HG02678 (cell line): ENCODE data around the gene TEX30.

Source experiments
- ATAC-seq: cut with Tn5 transposase; IDR thresholded peaks from one replicate; pipeline ENCODE4 v1.9.1; 2021; ENCODE audit warnings: mild to moderate bottlenecking, moderate library complexity; ENCODE audit not compliant: unreplicated experiment

Gene TEX30

DNA sequence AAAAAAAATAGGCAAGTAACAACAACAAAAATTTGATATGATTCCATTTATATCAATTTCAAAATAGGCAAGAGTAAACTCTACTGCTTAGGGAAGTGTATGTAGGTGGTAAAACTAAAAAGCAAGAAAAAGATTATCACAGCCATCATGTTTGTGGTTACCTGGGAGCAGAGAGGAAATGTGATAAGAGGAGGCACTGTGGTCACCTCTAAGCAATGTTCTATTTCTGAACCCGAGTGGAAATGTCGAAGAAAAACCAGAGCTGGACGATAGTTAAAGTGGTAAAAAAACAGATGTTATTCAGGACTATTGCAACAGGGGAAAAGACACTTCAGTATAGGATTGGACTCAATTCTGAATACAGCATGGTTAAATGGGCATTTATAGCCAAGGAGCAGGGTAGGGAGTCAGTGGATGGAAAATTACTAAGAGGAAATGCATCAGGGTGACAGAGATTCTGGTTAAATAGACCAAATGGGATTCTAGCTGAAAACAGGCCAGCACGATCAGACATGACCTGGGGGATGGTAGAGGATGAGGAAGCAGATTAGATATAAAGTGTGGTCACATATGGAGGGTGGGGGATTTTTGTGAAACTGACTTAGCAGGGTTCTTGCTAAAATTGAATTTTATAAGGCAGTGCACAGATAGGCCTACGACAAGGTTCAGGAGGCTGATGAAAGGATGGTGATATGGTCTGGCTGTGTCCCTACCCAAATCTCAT is 6.0 kb upstream of the TEX30 start:
- ATAC-seq = peak; percentile 51

DNA sequence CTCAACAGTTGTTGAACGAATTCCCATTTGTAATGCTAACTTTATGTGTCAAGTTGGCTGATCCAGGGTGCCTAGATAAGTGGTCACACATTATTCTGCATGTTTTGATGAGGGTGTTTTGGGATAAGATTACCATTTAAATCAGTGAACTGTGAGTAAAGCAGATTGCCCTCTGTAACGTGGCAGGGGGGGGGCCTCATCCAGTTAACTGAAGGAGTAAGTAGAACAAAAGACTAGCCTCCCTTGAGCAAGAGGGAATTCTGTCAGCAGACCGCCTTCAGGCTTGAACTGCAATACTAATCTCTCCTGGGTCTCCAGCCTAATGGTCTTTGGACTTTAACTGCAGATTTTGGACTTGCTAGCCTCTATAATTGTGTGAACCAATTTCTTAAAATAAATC is 4.2 kb upstream of the TEX30 start:
- ATAC-seq = no peak

DNA sequence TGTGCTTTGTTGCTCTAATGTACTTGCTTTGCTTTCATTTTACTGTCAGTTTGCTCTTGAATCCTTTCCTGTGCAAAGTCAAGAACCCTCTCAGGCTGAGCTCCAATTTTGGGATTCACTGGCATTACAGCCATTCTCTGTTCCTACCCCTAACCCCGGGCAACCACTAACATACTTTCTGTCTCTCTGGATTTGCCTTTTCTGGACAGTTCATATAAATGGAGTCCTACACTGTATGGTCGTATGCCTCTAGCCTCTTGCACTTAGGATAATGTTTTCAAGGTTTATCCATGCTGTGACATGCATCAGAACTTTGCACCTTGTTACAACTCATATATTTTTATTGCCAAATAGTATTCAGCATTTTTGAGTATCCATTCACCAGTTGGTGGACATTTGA is 2.7 kb upstream of the TEX30 start:
- ATAC-seq = no peak

DNA sequence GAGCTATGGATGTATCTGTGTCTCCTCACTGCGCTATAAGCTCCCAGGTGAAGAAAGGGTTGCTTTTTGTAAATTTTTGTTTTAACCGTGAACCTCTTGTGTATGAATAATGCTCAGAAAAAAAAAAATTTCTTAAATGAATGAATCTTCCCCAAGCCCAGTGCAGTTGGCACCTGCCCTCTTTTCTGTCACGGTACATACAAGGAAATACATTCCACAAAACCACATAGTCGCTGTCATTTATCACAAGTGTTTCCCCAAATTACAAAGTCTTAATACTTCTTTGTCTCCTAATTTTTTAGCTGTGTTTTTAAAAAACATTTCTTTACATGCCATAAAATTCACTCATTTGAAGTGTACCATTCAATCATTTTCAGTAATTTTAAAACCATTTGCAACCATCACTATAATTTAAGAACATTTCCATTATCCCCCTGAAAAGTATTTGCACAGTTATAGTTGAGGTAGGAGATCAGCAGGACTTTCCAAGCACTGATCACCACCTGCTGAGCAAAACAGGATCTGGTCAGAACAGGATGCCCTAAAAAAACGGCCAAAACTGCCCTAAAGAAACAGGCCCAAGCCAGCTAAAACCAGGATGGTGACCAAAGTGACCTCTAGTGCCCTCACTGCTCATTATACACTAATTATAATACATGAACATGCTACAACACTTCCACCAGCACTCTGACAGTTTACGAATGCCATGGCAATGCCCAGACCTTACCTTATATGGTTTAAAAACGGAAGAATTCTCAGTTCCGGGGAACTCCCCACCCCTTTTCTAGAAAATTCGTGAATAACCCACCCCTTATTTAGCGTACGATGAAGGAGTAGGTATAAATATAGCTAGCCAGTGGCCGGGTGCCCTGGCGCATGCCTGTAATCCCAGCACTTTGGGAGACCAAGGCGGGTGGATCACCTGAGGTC is 1.3 kb upstream of the TEX30 start:
- no peak for ATAC-seq

DNA sequence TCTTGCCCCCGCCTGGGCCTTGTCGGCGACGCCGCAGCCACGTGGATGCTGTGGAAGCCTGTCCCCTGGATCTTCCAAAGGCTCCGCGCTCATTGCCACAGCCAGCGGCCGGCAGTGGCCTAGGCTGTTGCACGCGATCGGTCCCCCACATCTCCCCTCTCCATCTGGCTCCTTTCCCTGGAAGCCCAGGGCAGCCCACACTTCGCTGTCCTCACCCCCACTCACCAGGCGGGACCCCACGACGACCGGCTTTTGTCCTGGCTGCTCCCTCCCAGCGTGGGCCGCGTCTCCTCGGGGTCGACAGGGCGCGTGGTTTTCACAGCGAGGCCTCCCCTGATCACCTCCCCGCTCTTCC is 605 bp upstream of the TEX30 start:
- ATAC-seq = no peak

DNA sequence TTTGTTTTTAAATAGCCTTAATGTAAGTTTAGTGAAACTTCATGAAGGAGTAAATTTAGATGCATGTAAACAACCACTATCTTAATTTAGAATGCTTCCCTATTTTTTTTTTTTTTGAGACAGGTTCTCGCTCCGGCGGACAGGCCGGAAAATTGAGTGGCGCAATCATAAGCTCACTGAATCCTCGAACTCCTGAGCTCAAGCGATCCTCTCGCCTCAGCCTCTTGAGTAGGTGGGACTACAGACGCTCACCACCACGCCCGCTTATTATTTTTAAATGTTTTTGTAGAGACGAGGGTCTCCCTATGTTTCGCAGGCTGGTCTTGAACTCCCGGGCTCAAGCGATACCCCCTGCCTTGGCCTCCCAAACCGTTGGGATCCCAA is 1.6 kb downstream of the TEX30 start:
- no peak for ATAC-seq

DNA sequence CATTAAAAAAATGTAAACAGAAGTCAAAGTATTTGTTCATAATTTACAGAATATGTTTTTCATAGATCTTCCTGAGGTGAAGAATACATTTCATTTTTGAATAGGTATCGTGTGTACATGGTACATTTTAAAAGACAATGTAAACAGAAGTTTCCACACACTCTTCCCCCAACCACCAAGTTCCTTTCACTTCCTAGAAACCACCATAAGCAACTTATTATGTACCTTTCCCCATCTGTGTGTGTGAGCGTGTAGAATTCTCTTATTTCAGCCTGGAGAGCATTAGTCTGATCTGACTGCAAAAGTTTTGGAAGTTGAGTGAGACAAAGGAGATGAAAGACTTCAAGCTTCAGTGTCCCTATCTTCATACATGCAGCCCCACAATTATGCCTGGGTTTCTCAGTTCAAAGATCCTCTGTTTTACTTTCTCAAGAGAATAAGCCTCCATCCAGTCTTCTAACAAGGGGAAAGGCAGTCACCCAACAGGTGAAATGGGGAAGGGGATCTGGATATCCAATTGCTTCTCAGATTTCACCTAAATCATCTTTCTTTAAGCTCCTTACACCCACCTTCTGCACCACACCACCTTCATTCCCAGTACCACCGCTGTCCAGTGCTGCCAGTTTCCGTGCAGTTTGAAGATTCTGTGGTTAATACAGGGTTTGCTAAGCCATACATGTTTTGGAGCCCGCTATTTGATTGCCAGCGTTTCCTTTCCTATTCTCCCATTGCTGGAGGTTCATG is 2.1 kb downstream of the TEX30 start:
- ATAC-seq = no peak

DNA sequence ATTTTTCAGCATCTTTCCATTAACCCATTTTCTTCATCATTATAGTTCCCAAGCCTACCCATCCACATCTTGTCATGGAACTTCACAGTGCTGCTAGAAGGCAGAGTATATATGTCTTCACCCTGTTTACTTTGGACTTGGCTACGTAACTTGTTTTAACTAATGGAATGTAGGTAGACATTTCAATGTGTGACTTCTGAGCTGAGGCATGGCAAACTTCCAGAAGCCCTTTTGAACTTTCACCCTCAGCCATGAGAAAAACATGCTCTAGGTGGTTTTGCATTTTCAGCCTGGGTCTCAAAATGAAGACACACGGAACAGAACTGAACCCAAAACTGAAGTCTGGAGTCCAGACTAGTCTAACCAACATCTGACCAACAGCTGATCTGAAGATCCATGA is 3.2 kb downstream of the TEX30 start:
- no peak for ATAC-seq

DNA sequence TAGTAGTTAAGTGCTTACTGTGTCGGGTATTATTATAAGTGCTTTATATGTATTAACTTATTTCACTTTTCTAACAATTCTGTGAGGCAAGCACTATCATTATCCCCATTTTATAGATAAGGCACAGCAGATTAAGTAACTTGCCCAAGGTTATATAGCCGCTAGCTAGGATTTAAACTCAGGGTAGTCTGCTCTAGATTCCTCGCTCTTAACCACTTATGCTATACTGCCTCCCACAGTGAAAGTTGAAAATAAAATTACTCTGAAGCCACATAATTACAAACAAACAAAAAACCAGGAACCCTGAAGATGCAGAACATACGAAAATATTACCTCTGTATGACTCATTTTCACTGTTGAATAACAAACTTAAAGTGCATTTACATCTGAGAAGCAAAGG is 3.9 kb downstream of the TEX30 start:
- ATAC-seq = no peak

DNA sequence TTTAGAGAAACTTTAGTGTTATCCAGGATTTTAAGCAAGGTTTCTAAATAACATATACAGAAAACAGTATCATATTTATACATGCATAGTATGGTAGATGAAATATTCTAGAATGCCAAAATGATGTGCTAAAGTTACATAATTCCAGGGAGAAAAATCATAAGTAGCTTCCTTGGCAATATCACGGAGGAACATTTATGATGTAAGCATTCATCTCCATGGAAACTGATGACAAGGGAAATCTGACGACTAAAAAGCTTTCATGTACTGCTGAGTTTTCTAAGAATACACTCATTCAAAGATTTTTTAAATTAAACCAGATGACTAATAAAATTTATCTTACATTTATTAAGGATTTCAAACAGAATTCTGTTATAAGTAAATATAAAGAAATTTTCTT is 4.7 kb downstream of the TEX30 start:
- ATAC-seq = no peak

DNA sequence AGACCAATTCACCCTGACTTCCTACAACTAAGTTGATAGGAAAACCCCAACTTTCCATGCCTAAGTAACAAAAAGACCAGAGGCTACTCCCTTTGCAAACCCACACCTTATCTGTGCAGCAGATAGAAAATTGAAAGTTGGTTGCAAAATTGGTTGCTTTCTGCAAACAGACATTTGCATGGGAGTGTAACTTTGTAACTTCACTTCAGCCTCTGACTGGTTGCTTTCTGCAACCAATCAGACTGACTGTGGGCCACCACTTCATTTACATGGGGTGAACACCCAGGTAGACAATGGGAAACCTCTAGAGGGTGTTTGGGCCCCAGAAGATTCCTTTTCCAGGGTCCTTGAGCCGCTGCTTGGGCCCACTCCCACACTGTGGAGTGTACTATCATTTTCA is 9.8 kb downstream of the TEX30 start:
- no peak for ATAC-seq

DNA sequence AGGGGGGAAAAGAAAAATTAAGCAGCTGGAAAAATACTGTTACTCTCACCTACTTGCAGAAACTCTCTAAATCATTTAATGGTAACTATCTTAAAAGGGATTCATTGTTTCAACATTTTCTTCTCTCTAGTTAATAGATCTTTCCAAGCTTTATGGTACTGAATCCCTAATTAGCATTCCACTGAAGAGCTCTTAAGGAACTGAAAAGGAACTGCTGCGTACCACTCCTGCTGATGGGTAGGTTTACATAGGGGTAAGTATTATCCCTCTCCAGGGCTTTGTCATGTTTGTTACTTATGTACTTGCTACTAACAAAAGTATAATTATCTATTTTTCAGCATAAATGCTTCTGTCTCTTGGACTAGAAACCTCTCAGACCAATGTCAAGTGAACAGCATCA is 12.5 kb downstream of the TEX30 start:
- ATAC-seq = no peak

DNA sequence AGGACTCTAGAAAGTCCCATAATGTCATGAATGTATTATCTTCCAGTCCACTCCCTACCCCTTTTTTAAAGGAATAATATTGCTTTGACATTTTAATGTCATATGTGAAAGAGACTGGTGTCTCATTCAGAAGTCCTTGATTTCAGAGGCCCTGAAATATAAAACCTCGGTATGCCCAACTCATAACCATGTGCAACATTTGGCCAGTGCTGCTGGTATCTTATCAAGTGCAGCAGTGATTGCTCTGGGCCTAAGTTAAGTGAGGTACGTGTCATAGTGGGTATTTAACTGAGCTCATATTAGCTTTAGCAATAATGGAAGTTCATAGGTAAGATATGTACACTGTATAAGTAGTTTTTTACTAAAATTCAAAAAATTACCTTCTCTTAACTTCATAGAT is 14.7 kb downstream of the TEX30 start:
- no peak for ATAC-seq

DNA sequence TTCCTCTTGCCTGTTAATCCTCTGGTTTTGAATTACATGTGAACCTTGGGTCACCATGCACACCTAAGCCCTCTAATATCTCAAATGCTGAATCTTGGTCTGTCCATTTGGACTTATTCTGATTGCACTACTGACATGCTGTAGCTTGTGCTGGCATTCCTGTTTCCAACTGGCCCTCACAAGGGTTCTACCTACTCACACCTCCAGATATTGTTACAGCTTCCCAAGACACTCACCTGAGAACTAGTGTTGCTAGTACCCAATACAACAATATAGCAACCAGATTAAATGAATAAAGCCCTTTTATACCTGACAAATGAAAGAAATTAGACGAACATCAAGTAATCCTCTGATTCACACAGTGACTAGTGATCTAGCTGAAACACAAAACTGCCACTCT is 16.6 kb downstream of the TEX30 start:
- no peak for ATAC-seq

DNA sequence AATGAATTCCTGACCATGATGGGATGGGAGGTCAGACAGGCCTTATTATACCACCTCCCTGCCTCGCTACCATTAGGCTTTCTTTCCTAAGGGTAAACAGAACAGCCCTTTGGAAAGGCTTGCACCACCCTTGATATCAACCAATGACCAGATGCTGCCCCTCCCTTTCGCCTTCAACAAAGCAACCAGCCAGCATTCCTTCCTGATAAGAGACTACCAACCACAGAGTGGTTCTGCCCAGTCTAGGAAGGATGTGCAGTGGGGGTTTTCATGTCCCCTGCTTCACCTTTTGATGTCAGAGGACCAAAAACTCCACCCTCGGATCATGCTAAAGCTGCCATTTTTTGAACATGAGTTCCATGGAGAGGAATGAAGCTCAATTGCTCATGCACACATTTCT is 21.7 kb downstream of the TEX30 start:
- ATAC-seq = no peak

DNA sequence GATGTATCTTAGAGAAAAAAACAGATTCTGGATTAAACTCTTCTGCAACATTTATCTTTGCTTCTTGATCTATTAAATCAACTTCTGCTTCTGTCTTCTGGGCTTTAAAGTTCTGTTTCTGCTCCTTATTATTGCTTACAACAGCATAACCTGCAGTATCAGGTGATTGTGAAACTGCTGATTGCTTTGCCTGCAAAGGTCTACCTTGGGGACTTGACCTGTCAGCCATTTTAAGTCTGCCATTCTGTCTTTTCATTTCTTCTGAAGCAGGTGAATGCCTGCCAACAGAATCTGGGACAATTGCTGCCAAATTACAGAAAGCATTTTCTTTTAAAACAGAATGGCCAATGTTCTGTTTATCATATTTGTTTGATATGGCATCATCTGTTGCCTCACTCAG is 31.1 kb downstream of the TEX30 start:
- no peak for ATAC-seq

DNA sequence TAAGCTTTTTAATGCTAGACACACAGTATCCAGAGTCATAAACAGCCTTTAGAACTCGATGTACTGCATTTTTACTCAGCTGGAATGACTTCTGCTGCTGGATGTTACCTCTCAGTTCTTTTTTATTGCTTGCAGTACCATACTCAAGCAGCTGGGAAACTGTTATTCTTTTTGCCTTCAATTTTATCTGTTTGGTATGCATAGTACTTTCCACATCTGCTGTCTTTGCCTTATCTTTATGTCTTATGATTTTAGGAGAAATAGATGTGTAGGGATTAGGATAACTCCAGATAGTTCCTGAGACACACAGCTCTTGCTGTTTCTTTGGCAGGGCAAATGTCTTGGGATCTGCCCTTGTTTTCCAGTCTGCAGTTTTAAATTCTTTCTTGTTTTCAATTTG is 31.5 kb downstream of the TEX30 start:
- ATAC-seq = no peak

DNA sequence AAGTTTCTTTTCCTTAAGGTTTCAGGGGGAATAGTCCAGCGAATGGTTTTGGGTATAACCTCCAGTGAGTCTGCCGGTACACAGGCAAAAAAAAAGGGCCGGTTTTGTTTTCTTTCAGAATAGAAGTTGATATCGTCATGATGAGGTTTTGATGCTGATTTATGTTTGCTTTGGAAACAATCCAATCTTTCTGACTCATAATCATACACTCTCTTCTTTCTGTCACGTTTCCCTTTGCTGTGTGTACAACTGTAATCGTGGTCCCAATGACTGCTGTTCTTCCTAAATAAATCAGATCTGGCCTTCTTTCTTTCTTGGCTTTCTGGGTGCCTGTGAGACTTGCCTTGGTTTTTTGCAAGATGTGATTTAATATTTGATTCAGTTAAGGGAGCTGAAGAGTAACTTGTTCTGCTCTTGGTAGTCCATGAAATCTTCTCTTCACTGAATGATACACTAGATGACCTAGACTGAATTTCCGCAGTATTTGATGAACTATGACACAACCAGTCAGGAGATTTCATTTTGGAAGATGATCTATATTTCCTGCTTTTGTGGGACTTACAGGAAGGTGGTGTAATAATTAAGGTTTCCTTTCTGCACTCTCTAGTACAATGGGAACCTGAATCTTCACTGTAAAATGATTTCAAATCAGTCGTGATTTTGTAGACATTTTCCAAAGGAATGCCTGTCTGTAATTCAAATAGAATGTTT is 43.9 kb downstream of the TEX30 start:
- ATAC-seq = no peak

DNA sequence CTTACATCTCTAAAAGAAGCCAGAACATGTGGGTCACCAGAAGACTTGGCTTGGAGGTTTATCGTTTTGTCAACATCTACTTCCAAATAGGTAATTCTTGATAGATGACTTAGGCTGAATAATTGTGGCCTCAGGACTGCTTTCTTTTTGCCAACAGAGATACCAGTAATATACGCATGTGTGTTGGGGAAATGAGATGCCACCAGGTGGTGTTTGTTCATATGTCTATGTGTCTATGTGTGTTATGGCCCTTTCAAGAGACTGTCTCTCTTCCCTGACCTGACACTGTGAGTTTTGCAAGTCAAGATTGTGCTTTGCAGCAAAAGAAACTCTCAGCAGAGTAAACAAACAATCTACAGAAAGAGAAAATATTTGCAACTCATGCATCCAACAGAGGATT is 47.2 kb downstream of the TEX30 start:
- ATAC-seq = peak; percentile 57

DNA sequence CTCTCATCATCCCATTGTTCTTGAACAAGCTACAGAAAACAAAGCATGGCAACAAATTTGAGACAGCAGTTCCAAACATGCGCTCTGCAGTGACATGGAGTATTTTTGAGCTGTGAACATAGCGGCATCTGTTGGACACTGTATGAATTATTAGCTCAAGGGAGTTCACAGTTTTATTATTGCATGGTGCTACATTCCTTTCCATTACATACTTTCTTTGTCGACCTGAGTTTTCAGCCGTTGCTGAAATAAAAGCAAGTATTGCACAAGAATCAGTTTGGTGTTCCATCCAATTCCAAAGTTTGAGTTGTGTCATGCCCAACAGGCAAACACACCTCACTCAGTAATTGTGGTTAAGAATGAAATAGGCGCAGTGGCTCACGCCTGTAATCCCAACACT is 48.7 kb downstream of the TEX30 start:
- no peak for ATAC-seq

DNA sequence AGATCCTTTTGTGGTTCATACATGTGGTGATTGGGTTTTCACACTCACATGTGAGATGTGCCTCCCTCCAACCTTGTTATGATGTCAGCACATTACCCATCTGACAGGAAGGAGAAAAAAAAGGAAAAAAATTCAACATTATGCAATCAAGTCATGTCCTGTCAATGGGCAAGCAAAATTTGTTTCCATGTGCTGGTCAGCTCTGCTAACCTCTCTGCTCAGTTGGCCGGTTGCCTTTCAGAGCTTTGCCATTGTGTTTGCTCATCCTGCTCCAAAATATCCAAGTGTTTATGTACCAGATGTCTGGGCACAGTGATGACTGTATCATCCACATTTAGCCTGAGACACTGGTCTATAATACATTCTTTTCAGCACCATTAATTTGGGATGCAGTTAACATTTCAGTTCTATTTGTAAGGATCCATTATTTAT is 51.8 kb downstream of the TEX30 start:
- no peak for ATAC-seq
